IMR-90 (cell line): ENCODE results near the gene PFKL. TPM values are rescaled to one million over a fixed set of nuclear protein-coding genes. Genes with fewer than 3 reads are reported as not detected.

Experiments
- ATAC-seq: fragments of 200-7000 bp; cut with Tn5 transposase; 2 replicates; pipeline ENCODE4 v1.9.1; 2020; ENCODE audit warnings: low read depth, mild to moderate bottlenecking, moderate library complexity
- BruUV-seq: library from RNA; stranded (reverse); fragments of 400-500 nt; replicated peaks from 2 replicates; lab custom pipeline; 2021; lab: Mats Ljungman, UMichigan
- CTCF ChIA-PET: fragments of 300-600 bp; formaldehyde crosslinking; extraction: SDS; loops from one replicate; lab custom pipeline; 2021; ENCODE audit warnings: antibody characterized with exemption; lab: Yijun Ruan, JAX
- POLR2A ChIA-PET: fragments of 300-600 bp; sonication (Branson Sonifier 250); formaldehyde crosslinking; loops from one replicate; lab custom pipeline; 2022; ENCODE audit warnings: antibody characterized with exemption; ENCODE audit not compliant: unreplicated experiment; lab: Charles Lee
- DNase-seq: peaks from one replicate; pipeline ENCODE4 v3.0.0; 2013
- H2AFZ ChIP-seq: replicated peaks from 2 replicates; pipeline ENCODE3; 2013; ENCODE audit warnings: low read length, mild to moderate bottlenecking; ENCODE audit not compliant: poor library complexity
- H2AK5ac ChIP-seq: 2 replicates; pipeline ENCODE4 v1.6.1; 2013; ENCODE audit warnings: low read depth, low read length, inconsistent platforms
- H2AK9ac ChIP-seq: replicated peaks from 2 replicates; pipeline ENCODE3; 2013; ENCODE audit warnings: mild to moderate bottlenecking, low read depth, low read length, moderate library complexity; ENCODE audit not compliant: poor library complexity
- H2BK120ac ChIP-seq: 2 replicates; pipeline ENCODE4 v1.6.1; 2013; ENCODE audit warnings: low read depth, low read length, inconsistent platforms
- H2BK15ac ChIP-seq: 3 replicates; pipeline ENCODE4 v1.6.1; 2013; ENCODE audit warnings: low read depth, low read length, inconsistent platforms
- H2BK20ac ChIP-seq: 2 replicates; pipeline ENCODE4 v1.6.1; 2013; ENCODE audit warnings: low read depth, mild to moderate bottlenecking, inconsistent platforms, low read length, moderate library complexity
- H2BK5ac ChIP-seq: 2 replicates; pipeline ENCODE4 v1.6.1; 2013; ENCODE audit warnings: mild to moderate bottlenecking, low read depth, low read length, inconsistent platforms; ENCODE audit not compliant: poor library complexity, severe bottlenecking
- H3K14ac ChIP-seq: replicated peaks from 2 replicates; pipeline ENCODE4 v1.6.1; 2013; ENCODE audit warnings: low read depth, low read length, inconsistent platforms
- H3K18ac ChIP-seq: 2 replicates; pipeline ENCODE4 v1.6.1; 2013; ENCODE audit warnings: low read depth, low read length, control low read depth
- H3K23ac ChIP-seq: 2 replicates; pipeline ENCODE4 v1.6.1; 2013; ENCODE audit warnings: low read depth, low read length, inconsistent platforms
- H3K27ac ChIP-seq: 2 replicates; pipeline ENCODE4 v1.5.1; 2013; ENCODE audit warnings: mild to moderate bottlenecking, control low read depth, low read length; ENCODE audit not compliant: insufficient read depth
- H3K27me3 ChIP-seq: 2 replicates; pipeline ENCODE4 v1.6.1; 2013; ENCODE audit warnings: low read length; ENCODE audit not compliant: control insufficient read depth, insufficient read depth
- H3K36me3 ChIP-seq: 2 replicates; pipeline ENCODE4 v1.6.1; 2013; ENCODE audit warnings: low read length, mixed read lengths; ENCODE audit not compliant: control insufficient read depth, insufficient read depth
- H3K4ac ChIP-seq: 2 replicates; pipeline ENCODE4 v1.6.1; 2013; ENCODE audit warnings: low read depth, low read length, inconsistent platforms
- H3K4me1 ChIP-seq: 2 replicates; pipeline ENCODE4 v1.6.1; 2013; ENCODE audit warnings: low read length, mixed read lengths; ENCODE audit not compliant: control insufficient read depth, insufficient read depth
- H3K4me2 ChIP-seq: 2 replicates; pipeline ENCODE4 v1.6.1; 2013; ENCODE audit warnings: low read depth, mild to moderate bottlenecking, control low read depth, low read length, moderate library complexity
- H3K4me3 ChIP-seq: 2 replicates; pipeline ENCODE4 v1.5.1; 2013; ENCODE audit warnings: low read depth, mild to moderate bottlenecking, control low read depth, low read length, moderate library complexity; ENCODE audit not compliant: insufficient read depth
- H3K56ac ChIP-seq: 2 replicates; pipeline ENCODE4 v1.6.1; 2013; ENCODE audit warnings: low read length, inconsistent platforms; ENCODE audit not compliant: insufficient read depth; ENCODE audit errors: extremely low read depth
- H3K79me1 ChIP-seq, 2 experiments: 2 replicates each; pipeline ENCODE4 v1.6.1; 2013; ENCODE audit warnings: low read length in 2 of 2, inconsistent platforms in 1 of 2, low read depth in 1 of 2
- H3K9ac ChIP-seq: 2 replicates; pipeline ENCODE4 v1.6.1; 2013; ENCODE audit warnings: low read depth, low read length, control low read depth
- H3K9me1 ChIP-seq: 2 replicates; pipeline ENCODE4 v1.6.1; 2013; ENCODE audit warnings: low read length, inconsistent platforms; ENCODE audit not compliant: insufficient read depth
- H3K9me3 ChIP-seq: 2 replicates; pipeline ENCODE4 v1.6.1; 2013; ENCODE audit warnings: low read length; ENCODE audit not compliant: control insufficient read depth, insufficient read depth
- H4K20me1 ChIP-seq: 2 replicates; pipeline ENCODE4 v1.6.1; 2013; ENCODE audit warnings: low read length, inconsistent platforms; ENCODE audit not compliant: insufficient read depth
- H4K5ac ChIP-seq: 2 replicates; pipeline ENCODE4 v1.6.1; 2013; ENCODE audit warnings: mild to moderate bottlenecking, low read depth, low read length, control low read depth
- H4K8ac ChIP-seq, 2 experiments: 2 replicates each; pipeline ENCODE4 v1.6.1; 2013; ENCODE audit warnings: low read depth in 2 of 2, low read length in 2 of 2, control low read depth in 1 of 2, inconsistent platforms in 1 of 2
- H4K91ac ChIP-seq: 2 replicates; pipeline ENCODE4 v1.6.1; 2013; ENCODE audit warnings: low read depth, low read length, inconsistent platforms; ENCODE audit not compliant: insufficient read depth
- CHD1 ChIP-seq: IDR thresholded peaks from 2 replicates; pipeline ENCODE4 v1.6.1; 2012; ENCODE audit warnings: low read depth, low read length, improper control_type of control experiment
- ELK1 ChIP-seq: fragments of 150-350 bp; IDR thresholded peaks from 2 replicates; pipeline ENCODE4 v1.6.1; 2016; ENCODE audit warnings: low read depth, mild to moderate bottlenecking, low read length, moderate library complexity, borderline replicate concordance
- MAFK ChIP-seq: IDR thresholded peaks from 2 replicates; pipeline ENCODE4 v1.6.1; 2012; ENCODE audit warnings: low read depth, low read length, improper control_type of control experiment
- MAZ ChIP-seq: IDR thresholded peaks from 2 replicates; pipeline ENCODE4 v1.6.1; 2012; ENCODE audit warnings: low read depth, mild to moderate bottlenecking, low read length, improper control_type of control experiment, moderate library complexity, borderline replicate concordance
- MXI1 ChIP-seq: IDR thresholded peaks from 2 replicates; pipeline ENCODE4 v1.6.1; 2012; ENCODE audit warnings: low read depth, mild to moderate bottlenecking, low read length, moderate library complexity, borderline replicate concordance
- NFE2L2 ChIP-seq: fragments of 150-350 bp; IDR thresholded peaks from 2 replicates; pipeline ENCODE4 v1.6.1; 2016; ENCODE audit warnings: low read depth, mild to moderate bottlenecking, low read length
- RCOR1 ChIP-seq: IDR thresholded peaks from 2 replicates; pipeline ENCODE4 v1.6.1; 2012; ENCODE audit warnings: mild to moderate bottlenecking, low read length, improper control_type of control experiment; ENCODE audit not compliant: insufficient replicate concordance
- WGBS, 2 experiments: methylation state at CpG; one replicate each; pipeline versions ENCODE4 v1.1.5 to v1.1.7; 2013; ENCODE audit warnings: missing lambda C conversion rate in 2 of 2; ENCODE audit not compliant: insufficient read length in 1 of 2; ENCODE audit errors: extremely low coverage in 2 of 2; 5-methylcytosine and 5-hydroxymethylcytosine counted together
- dilution Hi-C: fragments of 300-500 bp; cut with HindIII; formaldehyde crosslinking; loops from one replicate; pipeline ENCODE4 v1.14.3; 2018; ENCODE audit warnings: low sequenced_read_pairs; ENCODE audit not compliant: unreplicated experiment
- in situ Hi-C: fragments of 300-500 bp; cut with MboI; formaldehyde crosslinking; loops from 3 replicates; pipeline ENCODE4 v1.14.3; 2019; ENCODE audit warnings: low sequenced_read_pairs, inconsistent platforms, mixed read lengths
- intact Hi-C: fragments of 100-400 bp; cut with micrococcal nuclease; formaldehyde crosslinking; loops from 2 replicates; pipeline ENCODE4 v1.10.0; 2022
- polyA plus RNA-seq, 3 experiments: library from polyadenylated mRNA; depleted of rRNA; stranded (reverse); fragments of >200 nt; gene quantifications; 2 replicates each; pipeline ENCODE4 v1.2.3, GENCODE V29; 2012; ENCODE audit warnings: low replicate concordance in 1 of 3
- total RNA-seq: library from RNA; depleted of rRNA; stranded (reverse); fragments of >200 nt; gene quantifications from 2 replicates; pipeline ENCODE4 v1.2.3, GENCODE V29; 2012

PFKL gene
- total and polyA plus RNA-seq, 2 of the 4 experiments (the other 2 are of a cell fraction), result 103 to 126 TPM

GRCh38 chr21:44291078-44291935, 8.5 kb upstream of the PFKL start:
- no TSS peak for BruUV-seq
- Histone ChIP-seq H3K4me1 (no peaks in the 10 kb centered on the region), H2BK5ac (no peak overlapping the region), H3K27me3 (peaks cover 23% of the 10 kb centered on the region; the same call in 1 of the 2 replicates), H3K14ac (no peak overlapping the region), H3K36me3 (no peaks in the 10 kb centered on the region), H3K4ac (no peak overlapping the region), H2BK15ac (no peak overlapping the region), H2AK9ac (no peak overlapping the region), H3K9ac (no peak overlapping the region), H3K9me3 (no peaks in the 10 kb centered on the region), H4K5ac (no peak overlapping the region), H2AFZ (no peak overlapping the region), H2BK120ac (no peak overlapping the region), H4K20me1 (no peaks in the 10 kb centered on the region), H3K56ac (no peak overlapping the region), H4K91ac (no peak overlapping the region), H3K9me1 (no peaks in the 10 kb centered on the region), H3K4me3 (no peak overlapping the region), H4K8ac (no peak overlapping the region), H3K18ac (no peak overlapping the region), H2AK5ac (no peak overlapping the region), H3K23ac (no peak overlapping the region), H3K27ac (no peak overlapping the region), H3K4me2 (no peak overlapping the region), H3K79me1 (no peaks in the 10 kb centered on the region), H2BK20ac (no peak overlapping the region)
- dilution Hi-C loops, result no loop called here
- no peak for TF ChIP-seq MAZ
- no peak for TF ChIP-seq MXI1
- TF ChIP-seq MAFK, result no peak
- TF ChIP-seq RCOR1, result no peak
- TF ChIP-seq NFE2L2, result no peak
- TF ChIP-seq ELK1, result no peak
- no peak for TF ChIP-seq CHD1
- 82% methylated on average over 4 of the region's 33 CpGs; no CpG with 5 or more reads in 1 of the 2 experiments for WGBS, 2 experiments
- intact Hi-C loops, result no loop called here
- CTCF ChIA-PET, result no interaction called here
- POLR2A ChIA-PET, result no interaction called here
- DNase-seq (no peak), ATAC-seq (no peak)
- in situ Hi-C loops, result no loop called here
